ENCODE data around the gene MGME1.

Gene MGME1

DNA sequence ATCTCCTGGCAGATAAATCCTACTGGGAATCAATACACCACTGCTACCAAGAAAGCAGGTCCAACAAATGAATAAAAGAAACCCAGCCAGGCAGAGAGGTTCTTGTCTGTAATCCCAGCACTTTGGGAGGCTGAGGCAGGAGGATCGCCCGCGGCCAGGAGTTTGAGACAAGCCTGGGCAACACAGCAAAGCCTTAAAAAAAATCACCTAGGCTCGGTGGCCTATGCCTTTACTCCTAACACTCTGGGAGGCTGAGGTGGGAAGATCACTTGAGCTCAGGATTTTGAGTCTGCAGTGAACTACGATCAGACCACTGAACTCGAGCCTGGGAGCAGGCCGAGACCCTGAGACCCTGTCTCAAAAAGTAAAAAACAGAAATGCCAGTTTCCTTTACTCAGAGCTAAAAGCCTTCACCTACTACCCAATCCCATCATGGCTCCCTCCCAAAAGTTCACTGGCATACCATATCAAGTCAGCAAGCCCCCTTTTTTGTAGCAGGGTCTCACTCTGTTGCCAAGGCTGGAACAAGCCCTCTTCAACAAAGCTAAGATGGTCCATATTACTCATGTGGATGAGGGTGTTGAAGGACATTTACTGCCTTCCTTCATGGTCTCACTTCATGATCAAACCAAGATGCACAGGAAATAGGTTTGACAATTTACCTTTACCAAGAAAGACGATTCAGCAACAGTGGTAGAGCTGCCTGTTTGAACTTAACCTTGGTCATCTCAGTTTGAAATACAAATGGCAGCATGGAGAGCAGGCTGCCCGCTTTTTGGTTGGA lies 5.5 kb upstream of the MGME1 start:
- Histone ChIP-seq H3K9ac (ENCODE audit: low read depth, low read length, poor library complexity, severe bottlenecking) (peak overlapping the region; percentile 99), H3K79me2 (ENCODE audit: insufficient read depth, low read length) (peaks cover 100% of the 10 kb centered on the region), H3K36me3 (ENCODE audit: insufficient read depth, low read length) (peaks cover 4% of the 10 kb centered on the region; the same call in 1 of the 2 replicates), H3K4me1 (ENCODE audit: insufficient read depth, low read length, poor library complexity, severe bottlenecking) (peaks cover 70% of the 10 kb centered on the region), H3K27me3 (ENCODE audit: insufficient read depth, low read length, poor library complexity, severe bottlenecking) (peaks cover 13% of the 10 kb centered on the region), H3F3A (ENCODE audit: low read depth) (peaks cover 6% of the 10 kb centered on the region), H3K4me2 (ENCODE audit: low read depth, low read length, poor library complexity, severe bottlenecking) (peak overlapping the region; percentile 97), H3K9me2 (replicated peaks; ENCODE audit: low read depth, low read length) (no peaks in the 10 kb centered on the region), H3K9me3 (ENCODE audit: insufficient read depth, low read depth, low read length) (no peaks in the 10 kb centered on the region), H4K20me1 (ENCODE audit: insufficient read depth, low read length, poor library complexity, severe bottlenecking) (peaks cover 89% of the 10 kb centered on the region), H3K4me3 (ENCODE audit: low read length, poor library complexity, severe bottlenecking) (peak overlapping the region; percentile 91), H2AFZ (ENCODE audit: low read length) (no peak overlapping the region)
- TF ChIP-seq EZH2phosphoT487 (IDR thresholded peaks at IDR 0.05; ENCODE audit: borderline replicate concordance), result no peak
- TF ChIP-seq, protein P1, sequence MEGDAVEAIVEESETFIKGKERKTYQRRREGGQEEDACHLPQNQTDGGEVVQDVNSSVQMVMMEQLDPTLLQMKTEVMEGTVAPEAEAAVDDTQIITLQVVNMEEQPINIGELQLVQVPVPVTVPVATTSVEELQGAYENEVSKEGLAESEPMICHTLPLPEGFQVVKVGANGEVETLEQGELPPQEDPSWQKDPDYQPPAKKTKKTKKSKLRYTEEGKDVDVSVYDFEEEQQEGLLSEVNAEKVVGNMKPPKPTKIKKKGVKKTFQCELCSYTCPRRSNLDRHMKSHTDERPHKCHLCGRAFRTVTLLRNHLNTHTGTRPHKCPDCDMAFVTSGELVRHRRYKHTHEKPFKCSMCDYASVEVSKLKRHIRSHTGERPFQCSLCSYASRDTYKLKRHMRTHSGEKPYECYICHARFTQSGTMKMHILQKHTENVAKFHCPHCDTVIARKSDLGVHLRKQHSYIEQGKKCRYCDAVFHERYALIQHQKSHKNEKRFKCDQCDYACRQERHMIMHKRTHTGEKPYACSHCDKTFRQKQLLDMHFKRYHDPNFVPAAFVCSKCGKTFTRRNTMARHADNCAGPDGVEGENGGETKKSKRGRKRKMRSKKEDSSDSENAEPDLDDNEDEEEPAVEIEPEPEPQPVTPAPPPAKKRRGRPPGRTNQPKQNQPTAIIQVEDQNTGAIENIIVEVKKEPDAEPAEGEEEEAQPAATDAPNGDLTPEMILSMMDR (conservative IDR thresholded peaks at IDR 0.05; ENCODE audit: low read length), result no peak

DNA sequence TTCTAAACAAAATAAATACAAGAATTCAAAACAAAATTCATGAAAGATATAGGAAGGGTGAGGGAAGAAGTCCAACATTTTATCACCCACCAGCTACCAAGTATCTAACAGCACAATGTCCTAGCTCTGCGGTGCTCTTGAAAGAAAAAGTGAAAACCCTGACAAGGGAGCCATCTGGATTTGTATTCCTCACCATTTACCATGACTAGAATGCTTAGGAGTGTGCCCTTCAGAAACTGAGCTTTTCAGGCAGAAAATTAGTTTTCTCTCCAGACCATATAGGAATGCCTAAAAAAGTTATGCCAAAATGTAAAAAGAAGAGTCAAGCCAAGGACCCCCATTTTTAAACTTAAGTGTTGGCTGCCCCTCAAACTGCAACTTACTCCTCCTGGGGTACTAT lies 4.7 kb upstream of the MGME1 start:
- Histone ChIP-seq H3K4me2 (ENCODE audit: low read depth, low read length, poor library complexity, severe bottlenecking) (peak overlapping the region; percentile 97), H3K4me1 (ENCODE audit: insufficient read depth, low read length, poor library complexity, severe bottlenecking) (peaks cover 64% of the 10 kb centered on the region)

GRCh38 chr20:17964632-17965031 lies 4.2 kb upstream of the MGME1 start:
- Histone ChIP-seq H4K20me1 (ENCODE audit: insufficient read depth, low read length, poor library complexity, severe bottlenecking) (peaks cover 78% of the 10 kb centered on the region), H3K36me3 (ENCODE audit: insufficient read depth, low read length) (peaks cover 4% of the 10 kb centered on the region; the same call in 1 of the 2 replicates), H3K27me3 (ENCODE audit: insufficient read depth, low read length, poor library complexity, severe bottlenecking) (peaks cover 13% of the 10 kb centered on the region), H3K9me2 (replicated peaks; ENCODE audit: low read depth, low read length) (no peaks in the 10 kb centered on the region), H2AFZ (ENCODE audit: low read length) (no peak overlapping the region), H3F3A (ENCODE audit: low read depth) (no peaks in the 10 kb centered on the region; the same call in 1 of the 2 replicates), H3K9me3 (ENCODE audit: insufficient read depth, low read depth, low read length) (no peaks in the 10 kb centered on the region), H3K4me3 (ENCODE audit: low read length, poor library complexity, severe bottlenecking) (peak overlapping the region; percentile 91), H3K4me2 (ENCODE audit: low read depth, low read length, poor library complexity, severe bottlenecking) (peak overlapping the region; percentile 97), H3K4me1 (ENCODE audit: insufficient read depth, low read length, poor library complexity, severe bottlenecking) (peaks cover 58% of the 10 kb centered on the region), H3K9ac (ENCODE audit: low read depth, low read length, poor library complexity, severe bottlenecking) (peak overlapping the region; percentile 99), H3K79me2 (ENCODE audit: insufficient read depth, low read length) (peaks cover 95% of the 10 kb centered on the region)
- no peak for TF ChIP-seq EZH2phosphoT487 (IDR thresholded peaks at IDR 0.05; ENCODE audit: borderline replicate concordance)
- TF ChIP-seq, protein P1 (conservative IDR thresholded peaks at IDR 0.05; ENCODE audit: low read length), result no peak

More for the DNA sequence above, 4.7 kb upstream of the MGME1 start:
- Histone ChIP-seq H3F3A (ENCODE audit: low read depth) (peaks cover 1% of the 10 kb centered on the region), H3K4me3 (ENCODE audit: low read length, poor library complexity, severe bottlenecking) (peak overlapping the region; percentile 91), H3K36me3 (ENCODE audit: insufficient read depth, low read length) (peaks cover 4% of the 10 kb centered on the region; the same call in 1 of the 2 replicates), H3K27me3 (ENCODE audit: insufficient read depth, low read length, poor library complexity, severe bottlenecking) (peaks cover 13% of the 10 kb centered on the region), H3K9me2 (replicated peaks; ENCODE audit: low read depth, low read length) (no peaks in the 10 kb centered on the region), H3K9ac (ENCODE audit: low read depth, low read length, poor library complexity, severe bottlenecking) (peak overlapping the region; percentile 99), H4K20me1 (ENCODE audit: insufficient read depth, low read length, poor library complexity, severe bottlenecking) (peaks cover 83% of the 10 kb centered on the region), H2AFZ (ENCODE audit: low read length) (no peak overlapping the region), H3K9me3 (ENCODE audit: insufficient read depth, low read depth, low read length) (no peaks in the 10 kb centered on the region), H3K79me2 (ENCODE audit: insufficient read depth, low read length) (peaks cover 95% of the 10 kb centered on the region)
- no peak for TF ChIP-seq EZH2phosphoT487 (IDR thresholded peaks at IDR 0.05; ENCODE audit: borderline replicate concordance)

All from Loucy (cell line).